Measurements from ENCODE around the gene CAMTA1.

CAMTA1 gene

GRCh38 chr1:7278827-7279765 lies 493.8 kb downstream of the CAMTA1 start:
- no peak for DNase-seq

GRCh38 chr1:7279769-7280168 lies 494.5 kb downstream of the CAMTA1 start:
- DNase-seq: no peak

GRCh38 chr1:7280347-7280960 lies 495.2 kb downstream of the CAMTA1 start:
- no peak for DNase-seq

- no peak for DNase-seq
Measured at GRCh38 chr1:7281821-7282220, 496.6 kb downstream of the CAMTA1 start.

- no peak for DNase-seq
Measured at GRCh38 chr1:7284839-7285435, 499.7 kb downstream of the CAMTA1 start.

GRCh38 chr1:7285856-7286454 lies 500.7 kb downstream of the CAMTA1 start:
- no peak for DNase-seq

- no peak for DNase-seq
Measured at GRCh38 chr1:7287013-7287412, 501.8 kb downstream of the CAMTA1 start.

GRCh38 chr1:7288992-7289391 lies 503.7 kb downstream of the CAMTA1 start:
- DNase-seq: no peak

GRCh38 chr1:7289694-7290093 lies 504.4 kb downstream of the CAMTA1 start:
- DNase-seq: no peak

- peak; percentile 33 for DNase-seq
Measured at GRCh38 chr1:7290971-7291970, 506.0 kb downstream of the CAMTA1 start.

GRCh38 chr1:7292036-7292681 lies 506.9 kb downstream of the CAMTA1 start:
- no peak for DNase-seq

GRCh38 chr1:7292714-7293419 lies 507.6 kb downstream of the CAMTA1 start:
- DNase-seq: no peak

- no peak for DNase-seq
Measured at GRCh38 chr1:7293702-7294629, 508.7 kb downstream of the CAMTA1 start.

- DNase-seq: no peak
Measured at GRCh38 chr1:7294636-7295035, 509.4 kb downstream of the CAMTA1 start.

GRCh38 chr1:7295946-7296345 lies 510.7 kb downstream of the CAMTA1 start:
- no peak for DNase-seq

- DNase-seq: no peak
Measured at GRCh38 chr1:7296968-7297367, 511.7 kb downstream of the CAMTA1 start.

GRCh38 chr1:7298145-7298544 lies 512.9 kb downstream of the CAMTA1 start:
- no peak for DNase-seq

- DNase-seq: no peak
Measured at GRCh38 chr1:7298749-7299151, 513.5 kb downstream of the CAMTA1 start.

GRCh38 chr1:7299329-7299799 lies 514.1 kb downstream of the CAMTA1 start:
- no peak for DNase-seq

GRCh38 chr1:7299994-7300393 lies 514.7 kb downstream of the CAMTA1 start:
- DNase-seq: no peak

Measured in MV-4-11 (cell line).